ENCODE measurements around the gene AAGAB.
"Not testable (repeated sequence)": the region's sequence is repeated elsewhere in the genome, so short reads cannot be mapped to it uniquely, and the experiment has no call there.

The AAGAB gene

DNA sequence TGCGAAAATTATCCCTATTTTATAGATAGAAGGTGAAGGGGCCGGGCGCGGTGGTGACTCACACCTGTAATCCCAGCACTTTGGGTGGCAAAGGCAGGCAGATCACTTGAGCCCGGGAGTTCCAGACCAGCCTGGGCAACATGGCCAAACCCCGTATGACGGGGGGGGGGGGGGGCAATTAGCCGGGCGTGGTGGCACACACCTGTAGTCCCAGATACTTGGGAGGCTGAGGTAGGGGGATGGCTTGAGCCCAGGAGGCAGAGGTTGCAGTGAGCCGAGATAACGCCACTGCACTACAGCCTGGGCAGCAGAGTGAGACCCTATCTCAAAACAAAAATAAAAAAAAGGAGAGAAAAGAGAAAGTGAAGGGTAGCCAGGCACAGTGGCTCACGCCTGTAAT is 1.4 kb downstream of the AAGAB start:
- no peak for DNase-seq

GRCh38 chr15:67251318-67251717 is 3.1 kb downstream of the AAGAB start:
- DNase-seq, result no peak

- no peak for DNase-seq
Observed at GRCh38 chr15:67249830-67250229, 4.6 kb downstream of the AAGAB start.

DNA sequence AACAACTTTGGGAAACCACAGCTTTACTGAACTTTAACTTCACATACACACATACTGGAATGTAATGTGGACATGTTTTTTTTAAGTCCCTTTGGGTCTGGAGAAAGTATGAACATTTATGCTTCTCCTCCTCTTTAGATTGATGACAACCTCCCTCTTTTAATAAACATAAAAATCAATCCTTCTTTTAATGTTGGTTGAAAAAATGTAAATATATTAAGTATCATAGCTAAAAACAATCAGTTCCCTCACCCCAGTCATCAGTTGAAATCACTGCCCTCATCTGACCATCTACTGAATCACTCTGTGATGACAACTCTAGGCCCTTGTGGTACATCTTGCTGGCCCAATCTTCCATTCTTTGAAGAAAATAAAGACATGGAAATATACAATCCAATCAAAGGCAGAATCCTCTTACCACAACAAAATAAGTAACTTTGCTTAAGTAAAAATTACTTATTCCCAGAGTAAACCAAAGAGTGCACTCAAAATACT is 6.4 kb downstream of the AAGAB start:
- DNase-seq, result peak; percentile 32

GRCh38 chr15:67246606-67247005 is 7.9 kb downstream of the AAGAB start:
- not testable (repeated sequence) for DNase-seq

DNA sequence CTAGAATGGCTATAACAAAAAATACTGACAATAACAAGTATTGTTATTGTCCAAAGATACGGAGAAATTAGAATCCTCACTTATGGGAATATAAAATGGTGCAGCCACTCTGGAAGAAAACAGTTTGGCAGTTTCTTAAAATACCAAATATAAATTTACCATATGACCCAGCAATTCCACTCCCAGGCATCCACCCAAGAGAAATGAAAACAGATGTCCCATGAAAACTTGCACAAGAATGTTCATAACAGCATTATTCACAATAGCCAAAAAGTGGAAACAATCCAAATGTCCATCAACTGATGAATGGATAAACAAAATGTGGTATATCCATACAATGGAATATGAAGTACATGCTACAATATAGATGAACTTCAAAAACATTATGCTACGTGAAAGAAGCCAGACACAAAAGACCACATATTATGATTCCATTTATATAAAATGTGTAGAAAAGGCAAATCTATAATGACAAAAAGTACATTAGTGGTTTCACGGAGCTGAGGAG is 9.4 kb downstream of the AAGAB start:
- peak; percentile 71 for DNase-seq

- DNase-seq, result no peak
Observed at GRCh38 chr15:67242708-67243111, 11.8 kb downstream of the AAGAB start.

GRCh38 chr15:67241132-67241855 is 13.2 kb downstream of the AAGAB start:
- no peak for DNase-seq

DNA sequence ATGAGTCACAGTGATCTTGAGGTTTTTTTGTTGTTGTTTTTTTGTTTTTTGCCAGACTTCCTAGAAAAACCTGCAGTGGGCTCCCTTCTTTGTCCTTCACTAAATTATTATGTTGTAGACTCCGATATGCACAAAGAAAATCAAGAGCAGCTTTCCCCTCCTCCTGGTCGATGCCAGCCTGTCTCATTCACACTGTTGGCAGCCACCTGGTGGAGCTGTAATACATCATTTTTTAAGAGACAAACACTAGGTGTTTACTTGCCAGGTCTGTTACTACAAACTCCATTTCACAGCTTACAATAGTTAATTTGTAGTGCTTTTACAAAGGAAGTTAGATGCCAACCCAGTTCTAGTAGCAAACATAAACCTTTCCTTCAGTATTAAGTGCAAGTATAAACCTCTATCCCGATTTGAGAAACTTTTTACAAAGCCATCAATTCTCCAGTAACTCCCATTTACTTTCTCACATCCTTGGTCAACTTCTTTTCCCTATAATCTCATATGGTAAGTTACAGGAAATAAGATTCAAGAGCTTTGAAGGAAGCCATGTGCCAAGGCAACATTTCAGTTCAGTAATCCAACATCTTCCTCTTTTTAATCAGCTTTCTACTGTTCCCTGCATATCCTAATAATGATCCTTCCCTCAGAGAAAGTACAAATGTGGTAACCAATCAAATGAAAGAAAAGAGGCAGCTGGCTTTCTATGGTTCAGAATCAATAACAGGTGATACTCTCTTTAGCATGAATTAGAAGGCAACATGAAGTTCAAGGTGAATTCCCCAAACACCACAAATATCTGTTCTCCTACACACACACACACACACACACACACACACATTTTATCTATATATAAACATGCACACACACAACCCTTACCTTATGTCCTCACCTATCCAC is 14.0 kb downstream of the AAGAB start:
- DNase-seq, result no peak

GRCh38 chr15:67232591-67232990 is 21.9 kb downstream of the AAGAB start:
- DNase-seq, result no peak

DNA sequence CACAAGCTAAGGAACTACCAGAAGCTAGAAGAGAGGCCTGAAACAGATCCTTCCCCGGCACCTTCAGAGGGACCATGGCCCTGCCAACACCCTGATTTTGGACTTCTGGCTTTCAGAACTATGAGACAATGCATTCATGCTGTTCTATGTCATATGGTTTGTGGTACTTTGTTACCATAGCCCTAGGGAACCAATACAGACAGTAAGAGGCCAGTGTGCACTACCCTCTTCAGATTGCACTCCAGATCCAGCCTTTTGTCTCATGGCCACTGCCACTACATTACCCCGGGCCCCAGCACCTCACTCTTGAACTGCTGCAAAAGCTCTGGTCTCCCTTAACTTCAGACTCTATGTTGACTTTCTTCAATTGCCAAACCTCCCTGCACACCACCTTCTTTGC is 24.0 kb downstream of the AAGAB start:
- no peak for DNase-seq

- peak; percentile 45 for DNase-seq
Observed at GRCh38 chr15:67228286-67228685, 26.2 kb downstream of the AAGAB start.

GRCh38 chr15:67227846-67228245 is 26.6 kb downstream of the AAGAB start:
- no peak for DNase-seq

GRCh38 chr15:67227431-67227830 is 27.0 kb downstream of the AAGAB start:
- DNase-seq, result no peak

DNA sequence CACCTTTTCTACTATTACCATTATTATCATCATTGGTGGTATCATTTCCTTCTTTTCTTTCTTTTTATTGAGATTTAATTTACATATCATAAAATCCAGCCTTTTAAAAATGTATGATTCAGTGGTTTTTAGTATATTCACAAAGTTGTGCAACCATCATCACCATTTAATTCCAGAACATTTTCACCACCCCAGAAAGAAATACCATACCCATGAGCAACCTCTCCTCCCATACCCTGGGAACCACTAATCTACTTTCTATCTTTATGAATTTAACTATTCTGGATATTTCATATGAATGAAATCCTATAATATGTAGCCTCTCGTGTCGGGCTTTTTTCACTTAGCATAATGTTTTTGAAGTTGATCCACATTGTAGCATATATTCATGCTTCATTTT is 29.1 kb downstream of the AAGAB start:
- peak; percentile 85 for DNase-seq

GRCh38 chr15:67224889-67225288 is 29.6 kb downstream of the AAGAB start:
- no peak for DNase-seq

GRCh38 chr15:67219288-67219687 is 35.2 kb downstream of the AAGAB start:
- DNase-seq, result no peak

GRCh38 chr15:67218428-67218827 is 36.0 kb downstream of the AAGAB start:
- no peak for DNase-seq

- DNase-seq, result no peak
Observed at GRCh38 chr15:67216859-67217258, 37.6 kb downstream of the AAGAB start.

DNA sequence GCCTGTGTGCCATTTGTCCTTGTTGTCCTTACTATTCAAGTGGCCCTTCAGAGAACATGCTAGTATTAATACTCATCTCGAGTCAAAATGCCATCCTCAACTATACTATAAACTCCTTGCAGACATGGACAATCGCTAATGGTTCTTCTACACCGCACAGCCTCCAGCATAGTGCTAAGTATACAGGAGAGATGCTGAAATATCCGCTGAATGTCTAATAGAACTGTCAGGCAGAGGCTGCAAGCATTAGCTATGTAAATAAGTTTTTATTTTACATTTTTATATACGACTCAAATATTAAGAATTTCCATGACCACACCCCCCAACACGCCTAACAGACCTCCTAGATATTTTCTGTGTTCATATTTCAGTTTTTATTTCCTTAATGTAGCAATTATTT is 39.4 kb downstream of the AAGAB start:
- peak; percentile 51 for DNase-seq

DNA sequence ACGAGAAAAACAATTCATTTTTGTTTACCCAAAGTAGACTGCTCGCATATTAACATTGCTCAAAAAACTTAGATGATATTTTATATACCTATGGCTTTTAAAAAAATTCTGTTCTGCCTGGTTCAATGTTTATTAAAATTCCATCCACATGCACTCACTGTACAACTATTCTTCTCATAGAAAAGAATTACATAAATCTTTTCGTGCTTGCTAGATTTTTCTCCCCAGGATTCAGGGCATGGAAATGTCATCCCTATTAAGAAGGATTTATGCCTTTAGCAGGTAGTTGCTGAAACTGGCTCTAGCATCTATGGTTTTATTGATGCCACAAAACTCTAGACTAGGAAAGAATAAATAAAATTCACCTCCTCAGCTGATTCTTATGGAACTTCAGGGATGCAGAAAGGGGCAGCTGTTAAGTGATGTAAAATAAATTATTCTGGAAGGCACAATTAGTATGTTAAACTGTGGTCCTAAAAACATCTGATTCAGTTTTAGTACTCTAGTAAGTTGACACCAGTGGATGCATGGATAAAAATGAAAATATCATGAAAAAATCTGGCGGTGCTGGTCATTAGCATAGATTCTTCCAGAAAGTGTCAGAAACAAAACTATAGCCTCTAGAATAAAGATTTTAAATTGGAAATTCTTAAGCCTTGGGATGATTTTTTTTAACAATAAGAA is 41.6 kb downstream of the AAGAB start:
- DNase-seq, result no peak

- no peak for DNase-seq
Observed at GRCh38 chr15:67210555-67211168, 43.8 kb downstream of the AAGAB start.
